GM18502 (cell line): Measurements from ENCODE around the gene DNAJC27.
A peak's percentile ranks its signal among the peaks of the same experiment; 100 is the strongest.

Experiments
- ATAC-seq: cut with Tn5 transposase; IDR thresholded peaks from one replicate; pipeline ENCODE4 v1.9.1; 2021; ENCODE audit warnings: mild to moderate bottlenecking; ENCODE audit not compliant: unreplicated experiment, poor library complexity

DNAJC27 gene

DNA sequence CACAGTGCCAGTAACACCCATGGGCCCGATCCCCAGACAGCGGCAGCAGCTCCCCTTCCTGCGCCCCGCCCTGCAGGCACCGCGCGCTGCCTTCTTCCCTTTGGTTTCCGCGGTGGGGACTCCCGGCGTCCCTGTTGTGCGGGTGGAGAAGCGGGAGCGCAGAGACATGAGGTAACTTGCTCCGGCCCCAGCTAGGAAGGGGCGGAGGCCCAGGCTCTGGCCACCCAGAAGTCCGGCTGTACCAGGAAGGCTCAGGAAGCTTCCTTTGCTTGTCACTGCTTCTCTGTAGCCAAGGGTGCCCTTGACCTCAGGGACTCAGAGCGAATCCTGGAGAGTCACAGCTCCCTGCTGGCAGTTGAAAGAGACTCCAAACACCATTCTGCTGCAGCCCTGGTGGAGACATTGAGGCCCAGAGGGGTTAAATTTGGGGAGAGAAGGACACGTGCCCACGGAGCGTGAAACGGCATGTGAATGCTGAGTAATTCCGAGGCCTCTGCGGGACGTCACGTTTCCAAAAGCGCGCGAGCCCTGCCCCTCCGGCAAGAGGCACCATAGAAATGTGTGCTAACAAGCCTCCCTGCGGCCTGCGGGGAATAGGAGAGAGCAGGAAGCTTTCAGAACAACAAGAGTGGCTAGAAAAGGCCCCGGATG, 45.0 kb downstream of the DNAJC27 start:
- no peak for ATAC-seq

GRCh38 chr2:24926220-24926601, 45.5 kb downstream of the DNAJC27 start:
- no peak for ATAC-seq

DNA sequence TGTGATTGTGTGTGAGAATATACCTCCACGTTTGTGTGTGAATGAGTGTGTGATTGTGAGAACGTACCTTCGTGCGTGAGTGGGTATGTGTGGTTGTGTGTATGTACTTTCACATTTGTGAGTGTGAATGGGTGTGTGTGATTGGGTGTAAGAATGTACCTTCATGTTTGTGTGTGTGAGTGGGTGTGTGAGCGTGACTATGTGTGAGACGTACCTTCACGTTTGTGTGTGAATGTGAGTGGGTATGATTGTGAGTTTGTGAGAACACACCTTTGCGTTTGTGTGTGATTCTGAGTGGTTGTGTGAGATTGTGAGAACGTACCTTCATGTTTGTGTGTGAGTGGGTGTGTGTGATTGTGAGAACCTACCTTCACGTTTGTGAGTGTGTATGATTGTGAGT, 45.9 kb downstream of the DNAJC27 start:
- no peak for ATAC-seq

DNA sequence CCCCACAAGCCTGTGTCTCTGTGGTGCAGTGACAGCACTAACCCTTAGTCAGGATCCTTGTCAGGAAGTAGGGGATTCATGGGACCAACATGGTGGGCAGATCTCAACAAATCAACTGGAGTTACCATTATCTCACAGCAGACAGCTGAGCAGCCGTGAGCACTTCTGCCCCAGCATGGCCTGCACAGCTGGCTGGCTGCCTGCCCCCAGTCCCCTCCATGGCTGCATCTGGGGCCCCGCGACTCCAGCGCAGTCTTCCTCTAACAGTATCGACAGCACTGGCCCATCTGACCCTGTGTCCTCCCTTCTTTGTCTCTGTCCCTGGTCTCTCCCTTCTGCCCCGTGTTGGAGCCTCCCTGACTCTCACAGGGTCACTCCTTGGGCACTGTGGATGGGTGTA, 47.0 kb downstream of the DNAJC27 start:
- no peak for ATAC-seq

DNA sequence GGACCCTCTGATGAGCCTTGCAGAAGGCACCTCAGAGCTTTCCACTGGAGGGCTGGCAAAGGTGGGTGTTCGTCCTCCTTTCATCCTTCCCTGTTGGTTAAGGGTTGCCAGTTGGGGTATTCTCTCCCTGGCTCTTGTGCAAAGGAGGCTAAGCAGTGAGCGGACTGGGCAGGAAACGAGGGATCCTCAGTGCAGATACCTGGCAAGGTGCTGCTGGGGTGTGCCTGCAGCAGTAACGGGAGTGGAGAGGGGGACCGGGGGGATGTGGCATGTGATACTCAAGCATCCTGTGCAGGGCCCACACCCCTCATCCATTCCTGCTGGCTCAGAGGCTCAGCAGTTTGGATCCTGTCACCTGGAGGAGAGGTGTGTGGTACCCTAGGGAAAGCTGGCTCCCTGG, 47.5 kb downstream of the DNAJC27 start:
- no peak for ATAC-seq

DNA sequence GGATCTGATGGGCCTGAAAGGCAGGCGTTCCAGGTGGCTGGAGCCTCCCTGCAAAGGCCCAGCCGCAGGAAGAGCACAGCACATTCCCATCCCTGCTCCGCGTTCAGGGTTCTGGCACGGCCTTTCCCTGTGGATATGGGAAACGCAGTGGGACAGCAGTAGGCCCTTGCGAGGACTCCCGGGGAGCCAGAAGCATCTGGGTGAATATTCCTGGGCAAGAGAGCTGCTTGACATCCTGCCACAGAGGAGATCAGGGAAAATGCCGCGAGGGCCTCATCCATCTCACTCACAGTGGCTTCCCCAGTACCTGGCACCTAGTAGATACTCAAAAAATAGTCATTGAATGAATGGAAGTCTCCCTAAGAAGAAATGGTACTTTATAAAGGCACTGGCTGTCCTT, 48.6 kb downstream of the DNAJC27 start:
- no peak for ATAC-seq

DNA sequence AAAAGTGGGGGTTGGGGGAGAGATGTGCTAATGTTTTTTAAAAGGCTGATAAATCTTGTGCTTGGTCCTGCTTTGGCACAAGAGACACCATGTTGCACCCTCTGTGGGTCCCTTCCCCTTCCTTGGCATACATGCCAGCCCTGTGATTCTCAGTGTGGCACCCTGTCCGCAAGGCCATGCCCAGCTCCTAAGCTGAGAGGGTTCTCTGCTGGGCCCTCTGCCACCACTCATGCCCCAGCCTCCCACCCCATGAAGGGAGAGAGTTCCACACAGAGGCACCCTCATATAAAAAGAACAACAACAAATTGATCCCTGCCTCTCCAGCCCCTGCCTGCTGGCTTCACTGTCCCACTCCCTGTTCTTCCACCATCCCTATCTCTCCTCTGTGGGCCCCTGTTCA, 49.2 kb downstream of the DNAJC27 start:
- no peak for ATAC-seq

DNA sequence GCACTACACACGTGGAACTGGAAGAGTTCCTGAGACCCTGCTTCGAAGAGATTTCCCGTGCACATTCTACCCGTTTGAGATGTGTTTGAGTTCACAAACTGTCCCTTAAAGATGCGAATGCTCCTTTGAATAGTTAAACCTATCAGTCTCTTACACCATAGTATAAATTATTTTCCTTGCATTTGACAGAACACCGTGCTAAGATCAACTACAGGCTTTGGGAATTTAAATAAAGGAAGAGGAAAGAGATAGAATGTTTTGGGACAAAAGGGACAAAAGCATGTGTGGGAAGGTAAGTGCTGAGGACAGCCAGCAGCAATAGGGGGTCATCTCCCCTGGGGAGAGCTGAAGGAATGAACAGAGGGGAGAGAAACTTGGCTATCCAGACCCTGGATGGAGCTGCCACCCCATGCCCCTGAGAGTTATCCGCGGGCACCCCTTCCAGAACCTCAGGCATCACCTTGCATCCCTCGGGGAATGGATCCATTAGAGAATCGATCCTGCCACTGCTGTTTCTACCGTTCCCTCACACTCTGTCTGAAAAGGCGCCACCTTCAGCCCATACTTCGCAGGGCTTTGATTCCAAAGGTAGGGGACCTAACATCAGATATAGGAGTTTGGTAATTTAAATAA, 50.8 kb downstream of the DNAJC27 start:
- ATAC-seq: peak; percentile 1

GRCh38 chr2:24920098-24920808, 51.5 kb downstream of the DNAJC27 start, which contains the start of gene ADCY3:
Gene ADCY3 (minus strand): TSS chr2:24920237. CDS start chr2:24918987, 1,250 bp downstream.
- ATAC-seq: peak; percentile 55

DNA sequence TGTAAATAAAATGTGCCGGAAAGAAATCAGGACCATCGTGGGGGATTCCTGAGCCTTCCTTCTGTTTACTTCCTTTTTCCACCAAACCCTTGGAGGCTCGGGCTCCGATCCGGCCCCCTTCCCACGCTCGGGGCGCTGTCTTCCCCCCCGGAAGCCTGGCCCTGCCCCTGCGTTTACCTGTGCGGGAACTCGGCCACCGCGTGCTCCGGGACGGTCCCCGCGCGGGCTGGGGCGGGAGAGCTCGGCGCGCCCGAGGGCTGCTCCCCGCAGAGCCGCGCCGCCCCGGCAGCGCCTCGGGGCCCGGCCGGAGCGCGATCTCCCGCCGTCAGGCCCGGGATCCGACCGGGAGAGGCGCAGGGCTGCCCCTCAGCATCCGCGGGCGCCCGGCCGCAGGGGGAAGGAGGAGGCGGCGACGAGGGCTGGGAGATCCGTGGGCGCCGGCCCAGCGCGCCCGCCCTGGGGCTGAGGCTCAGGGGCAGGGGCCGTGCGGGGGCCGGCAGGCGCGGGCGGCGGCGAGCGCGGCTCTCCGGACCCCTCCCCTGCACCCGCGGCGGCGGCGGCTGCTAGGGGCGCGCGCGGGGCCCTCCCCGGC, 52.2 kb downstream of the DNAJC27 start:
- ATAC-seq: peak; percentile 23

GRCh38 chr2:24919037-24919505, 52.7 kb downstream of the DNAJC27 start:
- no peak for ATAC-seq

DNA sequence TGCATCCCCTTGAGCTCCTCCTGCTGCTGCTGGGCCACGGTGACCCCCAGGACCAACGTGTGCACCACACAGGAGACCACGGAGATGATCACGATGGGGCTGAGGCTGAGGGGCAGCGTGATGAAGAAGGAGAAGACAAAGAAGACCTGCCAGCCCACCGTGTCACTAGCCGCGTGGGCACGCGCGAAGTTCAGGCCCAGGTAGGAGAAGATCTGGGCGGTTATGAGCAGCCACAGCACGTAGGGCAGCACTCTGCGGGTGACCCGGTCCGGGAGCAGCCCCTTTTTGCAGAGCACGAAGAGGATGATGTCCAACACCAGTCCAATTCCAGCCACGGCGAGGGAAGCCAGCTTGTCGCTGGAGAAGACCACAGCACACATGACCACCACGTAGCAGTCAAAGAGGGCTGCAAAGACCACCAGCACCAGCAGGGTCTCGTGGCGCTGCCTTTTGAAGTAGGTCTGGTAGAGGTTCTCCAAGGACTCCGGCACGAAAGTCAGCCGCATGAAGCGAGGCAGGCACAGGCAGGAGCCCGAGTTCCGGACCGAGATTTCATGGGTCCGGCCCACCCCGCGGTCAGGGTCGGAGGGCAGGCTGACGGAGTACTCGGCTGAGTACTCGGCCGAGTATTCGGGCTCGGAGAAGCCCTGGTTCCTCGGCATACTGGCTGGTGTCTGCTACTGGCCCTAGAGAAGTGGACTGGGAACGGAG, 53.3 kb downstream of the DNAJC27 start:
- ATAC-seq: no peak

DNA sequence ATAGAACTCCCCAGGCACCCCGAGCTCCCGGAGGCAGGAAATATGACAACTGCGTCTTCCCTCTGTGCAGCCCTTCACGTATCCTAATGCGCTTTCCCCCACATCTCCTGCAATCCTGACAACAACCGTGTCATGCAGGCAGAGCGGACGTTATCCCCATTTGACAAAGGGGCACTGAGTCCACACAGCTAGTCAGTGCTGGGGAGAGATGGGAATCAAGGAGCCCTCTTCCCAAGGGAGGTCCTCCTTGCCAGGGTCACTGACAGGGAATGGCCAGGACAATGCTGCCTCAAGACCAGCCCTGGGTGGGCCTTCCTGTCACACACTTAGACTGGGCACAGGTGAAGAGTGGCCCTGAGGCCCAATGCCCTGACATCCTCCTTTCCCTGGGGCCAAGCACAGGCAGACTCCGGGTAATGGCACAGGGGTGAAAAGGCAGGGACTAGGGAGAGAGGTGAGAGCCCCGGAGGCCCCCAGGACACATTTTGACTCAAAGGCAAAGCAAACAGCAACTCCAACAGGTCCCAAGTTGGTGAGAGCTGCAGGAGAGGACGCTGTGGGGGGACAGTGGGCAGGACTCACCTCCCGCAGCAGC, 53.9 kb downstream of the DNAJC27 start:
- no peak for ATAC-seq

- no peak for ATAC-seq
These were observed 54.7 kb downstream of the DNAJC27 start for GRCh38 chr2:24917086-24917485.

DNA sequence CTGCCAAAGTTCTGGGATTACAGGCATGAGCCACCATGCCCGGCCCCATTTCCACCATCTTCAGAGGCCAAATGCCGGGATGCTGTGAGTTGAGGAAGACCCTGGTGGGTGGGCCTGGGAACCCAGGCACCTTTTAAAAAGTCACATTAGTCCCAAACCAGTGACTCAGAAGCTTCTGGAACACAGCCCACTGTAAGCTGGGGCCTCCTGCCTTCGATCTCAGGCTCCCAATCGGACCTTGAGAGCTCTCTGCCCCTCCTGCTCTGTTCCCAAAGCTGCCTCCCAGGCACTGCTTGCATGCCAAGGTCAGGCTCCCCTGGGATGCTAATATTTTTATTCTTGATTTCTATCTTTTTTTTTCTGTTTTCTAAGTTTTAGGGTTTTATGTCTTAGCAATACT, 56.0 kb downstream of the DNAJC27 start:
- no peak for ATAC-seq

DNA sequence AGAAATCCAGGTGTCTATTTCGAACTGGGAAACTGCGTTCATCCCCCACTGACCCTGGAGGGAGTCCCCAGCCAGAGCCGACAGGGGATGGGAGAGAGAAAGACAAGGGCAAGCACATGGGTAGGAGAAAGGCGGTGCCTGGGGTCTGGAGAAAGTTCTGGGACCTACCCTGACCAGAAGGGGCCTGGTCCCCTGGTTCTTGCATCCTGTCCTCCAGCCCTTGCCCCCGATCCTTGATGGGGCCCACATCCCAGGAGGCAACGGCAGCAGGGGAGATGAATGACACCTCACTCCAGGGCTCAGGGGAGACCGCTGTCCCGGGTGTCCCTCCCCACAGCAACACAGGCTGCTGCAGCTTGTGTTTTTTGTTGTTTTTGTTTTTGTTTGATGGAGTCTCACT, 56.6 kb downstream of the DNAJC27 start:
- no peak for ATAC-seq

- no peak for ATAC-seq
These were observed 57.0 kb downstream of the DNAJC27 start for GRCh38 chr2:24914713-24915112.

- no peak for ATAC-seq
These were observed 57.8 kb downstream of the DNAJC27 start for GRCh38 chr2:24913911-24914310.

- ATAC-seq: no peak
These were observed 58.8 kb downstream of the DNAJC27 start for GRCh38 chr2:24912986-24913385.

DNA sequence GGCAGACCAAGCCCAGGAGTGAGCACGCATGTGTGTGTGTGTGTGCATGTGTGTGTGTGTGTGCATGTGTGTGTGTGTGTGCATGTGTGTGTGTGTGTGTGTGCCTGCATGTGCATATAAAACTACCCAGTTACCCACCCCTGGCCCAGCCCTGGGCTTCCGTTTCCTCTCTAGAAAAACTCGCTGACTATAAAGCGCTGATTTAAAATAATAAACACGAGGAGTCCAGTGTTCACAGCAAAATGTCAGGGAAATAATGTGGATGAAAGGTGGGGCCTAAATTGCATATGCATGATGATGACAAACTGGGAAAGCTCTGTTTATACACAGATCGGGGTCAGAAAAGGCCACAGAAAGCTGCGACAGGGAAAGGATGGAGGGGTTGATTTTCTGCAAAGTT, 59.2 kb downstream of the DNAJC27 start:
- no peak for ATAC-seq
